Breast epithelium (tissue), 4 donors: ENCODE results near the gene FMNL2. TPM values are rescaled to one million over a fixed set of nuclear protein-coding genes. Genes with fewer than 3 reads are reported as not detected.

Experiments used
- DNase-seq, 2 donors: peaks; one replicate each; pipeline ENCODE4 v3.0.0-alpha.2; 2019; ENCODE audit warnings: low spot score in 2 of 2
- H3K27ac ChIP-seq, 2 donors: fragments of 200-600 bp; sonication (generic) in 1 of 2; one replicate each; pipeline ENCODE4 v1.5.1; 2016 to 2019; ENCODE audit warnings: mild to moderate bottlenecking in 1 of 2
- H3K27me3 ChIP-seq, 2 donors: fragments of 200-600 bp; sonication (generic) in 1 of 2; one replicate each; pipeline versions ENCODE4 v1.5.1 to v1.6.0; 2017 to 2019; ENCODE audit warnings: control low read depth in 1 of 2, mild to moderate bottlenecking in 1 of 2
- H3K36me3 ChIP-seq: fragments of 200-600 bp; one replicate; pipeline ENCODE4 v1.5.1; 2019
- H3K4me1 ChIP-seq, 2 donors: fragments of 200-600 bp; sonication (generic); one replicate each; pipeline ENCODE4 v1.5.1; 2016 to 2019; ENCODE audit warnings: control low read depth in 1 of 2
- H3K4me3 ChIP-seq, 3 donors: fragments of 200-600 bp; sonication (generic); 1 replicate in 2 of 3; 2 replicates in 1 of 3; pipeline ENCODE4 v1.5.1; 2016 to 2019; ENCODE audit warnings: mild to moderate bottlenecking in 3 of 3, moderate library complexity in 2 of 3
- H3K9me3 ChIP-seq, 2 donors: fragments of 200-600 bp; sonication (generic) in 1 of 2; one replicate each; pipeline ENCODE4 v1.5.1; 2016 to 2019; ENCODE audit warnings: control low read depth in 1 of 2
- POLR2A ChIP-seq: fragments of 450-650 bp; IDR thresholded peaks from one replicate; pipeline ENCODE4 v1.6.1; 2016; ENCODE audit warnings: antibody characterized with exemption, mild to moderate bottlenecking, moderate library complexity
- POLR2AphosphoS5 ChIP-seq, 3 donors: sonication (generic); formaldehyde crosslinking; IDR thresholded peaks; one replicate each; pipeline ENCODE4 v1.6.1; 2017; ENCODE audit warnings: antibody characterized with exemption in 3 of 3
- intact Hi-C: fragments of 100-400 bp; cut with DNase I; formaldehyde crosslinking; loops from one replicate; pipeline ENCODE4 v1.15.1; 2023; ENCODE audit warnings: low total_unique reads
- total RNA-seq, 3 donors: library from RNA; depleted of rRNA; stranded (reverse); fragments of >200 nt; gene quantifications; one replicate each; pipeline ENCODE4 v1.1.0, GENCODE V29; 2016
- TF ChIP-seq, protein P1 (sequence below), 3 donors: fragments of 450-650 bp; IDR thresholded peaks; one replicate each; pipeline ENCODE4 v1.5.1; 2016 to 2017; ENCODE audit warnings: antibody characterized with exemption in 3 of 3, mild to moderate bottlenecking in 3 of 3, moderate library complexity in 3 of 3

FMNL2 gene
- total RNA-seq, 3 donors from 2014 or later, result 36.1 to 78.1 (median 40.0) TPM

- TF ChIP-seq POLR2AphosphoS5 (IDR thresholded peaks at IDR 0.05) (no peak), POLR2A (no peak)
- TF ChIP-seq, protein P1, sequence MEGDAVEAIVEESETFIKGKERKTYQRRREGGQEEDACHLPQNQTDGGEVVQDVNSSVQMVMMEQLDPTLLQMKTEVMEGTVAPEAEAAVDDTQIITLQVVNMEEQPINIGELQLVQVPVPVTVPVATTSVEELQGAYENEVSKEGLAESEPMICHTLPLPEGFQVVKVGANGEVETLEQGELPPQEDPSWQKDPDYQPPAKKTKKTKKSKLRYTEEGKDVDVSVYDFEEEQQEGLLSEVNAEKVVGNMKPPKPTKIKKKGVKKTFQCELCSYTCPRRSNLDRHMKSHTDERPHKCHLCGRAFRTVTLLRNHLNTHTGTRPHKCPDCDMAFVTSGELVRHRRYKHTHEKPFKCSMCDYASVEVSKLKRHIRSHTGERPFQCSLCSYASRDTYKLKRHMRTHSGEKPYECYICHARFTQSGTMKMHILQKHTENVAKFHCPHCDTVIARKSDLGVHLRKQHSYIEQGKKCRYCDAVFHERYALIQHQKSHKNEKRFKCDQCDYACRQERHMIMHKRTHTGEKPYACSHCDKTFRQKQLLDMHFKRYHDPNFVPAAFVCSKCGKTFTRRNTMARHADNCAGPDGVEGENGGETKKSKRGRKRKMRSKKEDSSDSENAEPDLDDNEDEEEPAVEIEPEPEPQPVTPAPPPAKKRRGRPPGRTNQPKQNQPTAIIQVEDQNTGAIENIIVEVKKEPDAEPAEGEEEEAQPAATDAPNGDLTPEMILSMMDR (IDR thresholded peaks at IDR 0.05), result no peak
- intact Hi-C loops, result no loop called here
- Histone ChIP-seq H3K4me1 (no peaks in the 10 kb centered on the region), H3K27ac (no peak overlapping the region), H3K9me3 (no peaks in the 10 kb centered on the region), H3K4me3 (no peak overlapping the region), H3K27me3 (no peaks in the 10 kb centered on the region), H3K36me3 (no peaks in the 10 kb centered on the region)
- no peak for DNase-seq
Observed at GRCh38 chr2:152505495-152505906, 170.5 kb downstream of the FMNL2 start.

- no peak for DNase-seq
- Histone ChIP-seq H3K27me3 (no peaks in the 10 kb centered on the region), H3K9me3 (no peaks in the 10 kb centered on the region), H3K36me3 (no peaks in the 10 kb centered on the region), H3K4me3 (no peak overlapping the region), H3K27ac (no peak overlapping the region), H3K4me1 (no peaks in the 10 kb centered on the region)
- TF ChIP-seq POLR2A (no peak), POLR2AphosphoS5 (IDR thresholded peaks at IDR 0.05) (no peak)
- TF ChIP-seq, protein P1 (IDR thresholded peaks at IDR 0.05), result no peak
- intact Hi-C loops, result no loop called here
Observed at GRCh38 chr2:152506843-152507242, 171.9 kb downstream of the FMNL2 start.

DNA sequence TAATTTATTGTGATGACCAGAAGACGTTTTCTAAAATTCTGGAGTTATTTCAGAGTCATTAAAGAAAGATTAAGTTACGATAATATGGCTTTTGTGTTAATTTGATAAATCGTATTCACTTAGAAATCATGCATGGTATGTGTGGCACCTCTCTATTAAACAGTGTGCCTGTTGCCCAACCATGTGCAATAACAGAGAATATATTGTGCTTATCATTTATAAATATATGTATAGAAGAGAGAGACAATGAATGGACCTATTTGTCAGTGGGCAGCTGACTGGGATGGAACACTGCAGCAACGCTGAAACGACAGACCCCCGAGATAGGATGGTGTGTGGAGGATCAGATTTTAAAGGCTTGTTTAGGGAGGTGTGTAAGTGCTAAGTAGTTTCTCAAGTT, 172.9 kb downstream of the FMNL2 start:
- Histone ChIP-seq H3K4me3 (no peak overlapping the region), H3K27me3 (no peaks in the 10 kb centered on the region), H3K36me3 (no peaks in the 10 kb centered on the region), H3K9me3 (no peaks in the 10 kb centered on the region), H3K4me1 (no peaks in the 10 kb centered on the region), H3K27ac (no peak overlapping the region)
- no peak for TF ChIP-seq POLR2A
- no peak for TF ChIP-seq POLR2AphosphoS5 (IDR thresholded peaks at IDR 0.05)
- TF ChIP-seq, protein P1 (IDR thresholded peaks at IDR 0.05), result no peak
- DNase-seq, result no peak
- intact Hi-C loops, result no loop called here

DNA sequence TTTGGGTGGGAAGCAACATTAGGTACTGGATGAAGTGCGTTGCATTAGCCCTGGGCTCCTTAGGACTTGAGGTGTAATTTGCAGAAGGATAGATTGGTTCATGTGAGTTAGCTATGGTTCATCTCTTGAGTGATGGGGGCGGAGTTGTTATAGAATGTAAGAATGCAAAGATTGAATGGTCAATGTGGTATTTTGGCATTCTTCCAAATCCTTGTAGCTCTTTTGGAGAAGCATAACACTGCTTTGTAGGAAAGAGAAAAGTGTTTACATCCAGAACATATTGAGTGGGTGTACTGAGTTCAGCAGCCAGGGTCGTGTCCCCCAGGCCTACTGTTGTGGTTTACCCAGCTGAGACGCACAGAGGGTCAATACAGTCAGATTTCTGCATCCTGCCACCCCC, 173.5 kb downstream of the FMNL2 start:
- Histone ChIP-seq H3K4me3 (no peak overlapping the region), H3K36me3 (no peaks in the 10 kb centered on the region), H3K9me3 (no peaks in the 10 kb centered on the region), H3K27me3 (no peaks in the 10 kb centered on the region), H3K4me1 (no peaks in the 10 kb centered on the region), H3K27ac (no peak overlapping the region)
- no peak for DNase-seq
- intact Hi-C loops, result no loop called here
- TF ChIP-seq POLR2AphosphoS5 (IDR thresholded peaks at IDR 0.05) (no peak), POLR2A (no peak)
- TF ChIP-seq, protein P1 (IDR thresholded peaks at IDR 0.05), result no peak

- no peaks in the 10 kb centered on the region for H3K4me1 ChIP-seq
- intact Hi-C loops, result no loop called here
Observed at GRCh38 chr2:152509772-152510491, 175.0 kb downstream of the FMNL2 start.

More at GRCh38 chr2:152509772-152510491, 175.0 kb downstream of the FMNL2 start:
- Histone ChIP-seq H3K36me3 (no peaks in the 10 kb centered on the region), H3K27ac (no peak overlapping the region), H3K27me3 (no peaks in the 10 kb centered on the region), H3K9me3 (no peaks in the 10 kb centered on the region), H3K4me3 (no peak overlapping the region)
- DNase-seq, result no peak
- TF ChIP-seq POLR2AphosphoS5 (IDR thresholded peaks at IDR 0.05) (no peak), POLR2A (no peak)
- TF ChIP-seq, protein P1 (IDR thresholded peaks at IDR 0.05), result no peak
